ENCODE results near the gene DMD.

DNA sequence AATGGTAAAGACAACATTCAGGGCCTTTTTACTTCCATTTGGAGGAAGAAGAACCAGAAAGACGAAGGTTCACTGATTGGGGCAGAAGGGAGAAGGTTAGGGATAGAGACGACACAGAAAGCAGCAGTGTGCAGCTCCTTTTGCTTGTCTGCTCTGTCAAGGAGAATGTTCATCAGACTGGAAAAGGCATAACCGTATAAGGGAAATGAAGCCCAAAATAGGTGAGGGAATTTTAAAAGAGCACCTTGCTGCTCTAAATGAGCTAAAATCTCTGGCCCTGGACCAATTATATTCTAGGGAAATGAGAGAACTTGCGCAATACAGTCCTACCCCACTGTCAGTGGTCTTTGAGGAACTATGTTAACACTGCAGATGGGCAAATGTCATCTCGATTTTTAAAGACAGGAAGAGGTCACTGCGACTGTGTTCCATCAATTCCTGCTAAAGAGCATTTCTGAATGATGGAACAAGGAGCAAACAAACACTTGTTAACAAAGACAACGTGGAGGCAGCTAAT, 1229.7 kb downstream of the DMD start:
- TF ChIP-seq, protein P1, sequence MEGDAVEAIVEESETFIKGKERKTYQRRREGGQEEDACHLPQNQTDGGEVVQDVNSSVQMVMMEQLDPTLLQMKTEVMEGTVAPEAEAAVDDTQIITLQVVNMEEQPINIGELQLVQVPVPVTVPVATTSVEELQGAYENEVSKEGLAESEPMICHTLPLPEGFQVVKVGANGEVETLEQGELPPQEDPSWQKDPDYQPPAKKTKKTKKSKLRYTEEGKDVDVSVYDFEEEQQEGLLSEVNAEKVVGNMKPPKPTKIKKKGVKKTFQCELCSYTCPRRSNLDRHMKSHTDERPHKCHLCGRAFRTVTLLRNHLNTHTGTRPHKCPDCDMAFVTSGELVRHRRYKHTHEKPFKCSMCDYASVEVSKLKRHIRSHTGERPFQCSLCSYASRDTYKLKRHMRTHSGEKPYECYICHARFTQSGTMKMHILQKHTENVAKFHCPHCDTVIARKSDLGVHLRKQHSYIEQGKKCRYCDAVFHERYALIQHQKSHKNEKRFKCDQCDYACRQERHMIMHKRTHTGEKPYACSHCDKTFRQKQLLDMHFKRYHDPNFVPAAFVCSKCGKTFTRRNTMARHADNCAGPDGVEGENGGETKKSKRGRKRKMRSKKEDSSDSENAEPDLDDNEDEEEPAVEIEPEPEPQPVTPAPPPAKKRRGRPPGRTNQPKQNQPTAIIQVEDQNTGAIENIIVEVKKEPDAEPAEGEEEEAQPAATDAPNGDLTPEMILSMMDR (IDR thresholded peaks at IDR 0.05; ENCODE audit: poor library complexity, severe bottlenecking), result no peak
- TF ChIP-seq POLR2AphosphoS5 (IDR thresholded peaks at IDR 0.05), result no peak
- TF ChIP-seq TAF1 (IDR thresholded peaks at IDR 0.05; ENCODE audit: low read depth), result no peak
- TF ChIP-seq EP300 (conservative IDR thresholded peaks at IDR 0.05; ENCODE audit: poor library complexity, severe bottlenecking), result no peak
- TF ChIP-seq EZH2 (IDR thresholded peaks at IDR 0.05; ENCODE audit: borderline replicate concordance, insufficient read depth, low read length, poor library complexity, severe bottlenecking), result no peak
- TF ChIP-seq, protein P2, sequence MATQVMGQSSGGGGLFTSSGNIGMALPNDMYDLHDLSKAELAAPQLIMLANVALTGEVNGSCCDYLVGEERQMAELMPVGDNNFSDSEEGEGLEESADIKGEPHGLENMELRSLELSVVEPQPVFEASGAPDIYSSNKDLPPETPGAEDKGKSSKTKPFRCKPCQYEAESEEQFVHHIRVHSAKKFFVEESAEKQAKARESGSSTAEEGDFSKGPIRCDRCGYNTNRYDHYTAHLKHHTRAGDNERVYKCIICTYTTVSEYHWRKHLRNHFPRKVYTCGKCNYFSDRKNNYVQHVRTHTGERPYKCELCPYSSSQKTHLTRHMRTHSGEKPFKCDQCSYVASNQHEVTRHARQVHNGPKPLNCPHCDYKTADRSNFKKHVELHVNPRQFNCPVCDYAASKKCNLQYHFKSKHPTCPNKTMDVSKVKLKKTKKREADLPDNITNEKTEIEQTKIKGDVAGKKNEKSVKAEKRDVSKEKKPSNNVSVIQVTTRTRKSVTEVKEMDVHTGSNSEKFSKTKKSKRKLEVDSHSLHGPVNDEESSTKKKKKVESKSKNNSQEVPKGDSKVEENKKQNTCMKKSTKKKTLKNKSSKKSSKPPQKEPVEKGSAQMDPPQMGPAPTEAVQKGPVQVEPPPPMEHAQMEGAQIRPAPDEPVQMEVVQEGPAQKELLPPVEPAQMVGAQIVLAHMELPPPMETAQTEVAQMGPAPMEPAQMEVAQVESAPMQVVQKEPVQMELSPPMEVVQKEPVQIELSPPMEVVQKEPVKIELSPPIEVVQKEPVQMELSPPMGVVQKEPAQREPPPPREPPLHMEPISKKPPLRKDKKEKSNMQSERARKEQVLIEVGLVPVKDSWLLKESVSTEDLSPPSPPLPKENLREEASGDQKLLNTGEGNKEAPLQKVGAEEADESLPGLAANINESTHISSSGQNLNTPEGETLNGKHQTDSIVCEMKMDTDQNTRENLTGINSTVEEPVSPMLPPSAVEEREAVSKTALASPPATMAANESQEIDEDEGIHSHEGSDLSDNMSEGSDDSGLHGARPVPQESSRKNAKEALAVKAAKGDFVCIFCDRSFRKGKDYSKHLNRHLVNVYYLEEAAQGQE (IDR thresholded peaks at IDR 0.05; ENCODE audit: borderline replicate concordance), result no peak
